ENCODE results near the gene ENTPD1.

The ENTPD1 gene

GRCh38 chr10:95833042-95833610 is 77.2 kb downstream of the ENTPD1 start:
- no peak for DNase-seq

GRCh38 chr10:95834406-95834805 is 78.4 kb downstream of the ENTPD1 start:
- no peak for DNase-seq

GRCh38 chr10:95835149-95835860 is 79.3 kb downstream of the ENTPD1 start:
- DNase-seq = no peak

GRCh38 chr10:95835911-95836310 is 79.9 kb downstream of the ENTPD1 start:
- DNase-seq = no peak

GRCh38 chr10:95836610-95837355 is 80.8 kb downstream of the ENTPD1 start:
- DNase-seq = no peak

DNA sequence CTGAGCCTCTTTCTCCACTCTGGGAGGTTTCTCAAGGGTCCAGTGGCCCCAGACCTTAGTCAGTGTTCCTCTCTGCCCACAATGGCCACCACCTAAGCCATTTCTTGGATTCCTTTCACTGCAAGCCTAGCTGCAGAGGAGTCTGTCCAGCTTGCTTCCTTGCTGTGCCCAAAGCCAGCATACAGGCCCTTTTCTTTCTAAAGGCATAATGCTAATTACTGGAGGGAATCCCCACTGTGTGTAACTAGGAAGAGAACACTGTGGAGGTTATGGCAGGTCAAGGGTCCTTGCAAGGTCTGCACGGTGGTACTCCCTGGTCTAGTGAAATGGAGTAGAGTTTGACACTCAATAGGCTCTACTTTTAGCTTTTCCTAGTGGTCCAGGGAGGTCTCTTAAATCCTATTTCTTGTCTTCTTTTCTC is 81.4 kb downstream of the ENTPD1 start:
- DNase-seq = no peak

DNA sequence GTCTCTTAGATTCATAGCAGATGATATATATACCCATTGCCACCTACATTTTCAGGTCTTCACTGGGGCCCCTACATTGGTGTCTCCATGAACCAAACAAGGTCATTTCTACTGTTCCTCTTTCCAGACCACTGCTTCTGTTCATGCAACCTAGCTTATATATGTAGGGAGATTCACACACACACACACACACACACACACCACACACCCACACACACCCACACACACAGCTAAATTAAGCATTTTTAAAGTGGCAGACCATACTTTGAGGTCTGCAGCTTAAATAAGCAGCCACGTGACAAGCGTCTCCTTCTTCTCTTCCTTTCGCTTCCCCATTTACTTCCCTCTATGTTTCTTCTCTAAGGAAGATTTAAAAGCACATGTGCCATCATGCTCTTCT is 81.8 kb downstream of the ENTPD1 start:
- DNase-seq = no peak

DNA sequence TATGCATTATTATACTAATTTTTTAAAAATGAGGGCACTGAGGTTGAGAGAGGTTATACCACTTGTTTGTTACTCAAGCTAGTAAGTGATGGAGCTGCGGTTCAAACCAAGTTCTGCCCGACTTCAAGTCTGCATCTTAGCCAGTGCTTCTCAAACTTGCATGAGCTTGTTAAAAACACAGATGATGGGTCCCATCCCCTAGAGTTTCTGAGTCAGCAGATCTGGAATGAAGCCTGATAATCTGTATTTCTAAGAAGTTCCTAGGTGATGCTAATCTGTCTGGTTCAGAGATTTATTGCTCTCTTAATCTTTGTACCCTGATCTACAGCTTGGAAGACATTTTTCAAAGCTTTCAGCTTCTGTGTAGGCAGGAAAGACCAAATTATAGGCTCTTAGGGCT is 84.2 kb downstream of the ENTPD1 start:
- no peak for DNase-seq

- DNase-seq = no peak
These were observed 84.7 kb downstream of the ENTPD1 start for GRCh38 chr10:95840681-95841080.

- DNase-seq = no peak
These were observed 85.9 kb downstream of the ENTPD1 start for GRCh38 chr10:95841661-95842498.

DNA sequence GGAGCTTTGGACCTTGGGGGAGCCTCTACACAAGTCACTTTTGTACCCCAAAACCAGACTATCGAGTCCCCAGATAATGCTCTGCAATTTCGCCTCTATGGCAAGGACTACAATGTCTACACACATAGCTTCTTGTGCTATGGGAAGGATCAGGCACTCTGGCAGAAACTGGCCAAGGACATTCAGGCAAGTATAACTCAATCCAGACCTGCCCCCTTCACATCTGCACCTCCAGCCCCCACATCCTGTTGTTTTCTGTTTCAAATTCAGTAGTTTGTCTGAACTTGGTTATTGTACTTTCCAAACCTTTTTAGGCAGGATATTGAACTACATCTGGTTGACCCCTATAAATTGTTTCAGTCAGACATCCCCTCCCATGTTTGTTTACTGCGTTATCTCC is 89.4 kb downstream of the ENTPD1 start:
- DNase-seq = no peak

DNA sequence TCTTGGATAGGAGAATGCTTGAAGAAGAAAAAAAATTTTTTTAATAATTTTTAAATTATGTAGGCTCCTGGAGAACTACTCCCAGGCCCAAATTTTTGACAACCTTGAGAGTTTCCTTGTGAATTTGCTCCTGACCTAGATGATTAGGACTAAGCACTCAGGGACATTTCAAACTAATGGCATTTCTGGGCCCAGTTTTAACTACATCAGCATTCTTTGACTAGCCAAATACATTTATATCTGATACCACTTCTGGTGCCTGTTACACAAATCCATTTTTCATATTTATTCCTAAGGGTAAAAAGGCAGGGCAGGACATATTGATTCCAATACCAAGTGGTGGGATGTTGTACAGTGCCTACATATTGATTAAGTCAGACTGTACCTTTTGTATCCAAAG is 91.0 kb downstream of the ENTPD1 start:
- DNase-seq = no peak

- DNase-seq = no peak
These were observed 92.9 kb downstream of the ENTPD1 start for GRCh38 chr10:95848841-95849240.

DNA sequence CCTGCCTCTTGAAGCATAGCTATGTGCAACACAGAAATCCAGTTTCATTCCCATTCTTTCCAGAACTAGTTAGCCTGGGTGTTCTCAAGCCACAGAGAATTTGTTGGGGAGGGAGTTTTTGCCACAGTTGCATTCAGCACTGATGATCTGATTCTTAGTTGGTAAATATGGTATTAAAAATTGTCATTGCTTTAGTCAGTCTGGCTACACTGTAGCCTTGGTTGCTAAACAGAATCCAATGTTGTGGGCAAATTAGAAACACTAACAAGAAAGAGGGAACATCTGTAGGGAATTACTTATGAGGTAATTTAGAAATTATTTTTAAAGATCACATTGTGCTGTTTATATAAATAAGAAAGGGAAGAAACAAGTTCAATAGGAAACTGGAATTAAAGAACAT is 94.8 kb downstream of the ENTPD1 start:
- DNase-seq = no peak

DNA sequence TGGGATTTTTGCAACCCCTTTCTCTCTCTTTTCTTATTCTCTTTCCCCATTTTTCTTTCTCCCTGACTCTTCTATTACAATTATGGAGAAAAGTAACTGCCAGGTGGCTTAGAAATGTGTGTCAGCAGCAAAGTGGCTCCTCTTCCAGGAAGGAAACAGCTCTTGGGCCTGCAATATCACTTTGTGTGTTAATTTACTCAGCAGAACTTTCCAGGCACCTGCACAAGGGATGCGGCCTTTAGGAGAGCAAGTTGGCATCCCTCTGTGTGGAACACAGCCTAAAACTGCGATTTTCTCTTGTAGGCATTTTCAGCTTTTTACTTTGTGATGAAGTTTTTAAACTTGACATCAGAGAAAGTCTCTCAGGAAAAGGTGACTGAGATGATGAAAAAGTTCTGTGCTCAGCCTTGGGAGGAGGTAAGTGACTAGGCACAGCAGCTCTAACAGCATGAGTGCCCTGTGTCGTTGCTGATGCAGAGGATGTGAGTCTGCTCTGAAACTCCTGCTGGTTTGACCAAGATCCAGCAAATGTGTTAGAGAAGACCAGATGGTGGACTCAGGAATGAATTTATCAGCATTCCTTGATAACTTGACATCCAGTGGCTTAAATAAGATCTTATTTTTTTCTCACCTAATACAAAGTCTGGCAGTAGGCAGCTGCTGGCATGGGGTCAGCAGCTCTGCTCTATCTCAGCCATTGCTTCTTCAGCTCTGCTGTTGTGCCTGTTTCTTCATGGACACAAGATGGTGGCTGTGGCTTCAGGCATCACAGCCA is 104.4 kb downstream of the ENTPD1 start:
- no peak for DNase-seq

DNA sequence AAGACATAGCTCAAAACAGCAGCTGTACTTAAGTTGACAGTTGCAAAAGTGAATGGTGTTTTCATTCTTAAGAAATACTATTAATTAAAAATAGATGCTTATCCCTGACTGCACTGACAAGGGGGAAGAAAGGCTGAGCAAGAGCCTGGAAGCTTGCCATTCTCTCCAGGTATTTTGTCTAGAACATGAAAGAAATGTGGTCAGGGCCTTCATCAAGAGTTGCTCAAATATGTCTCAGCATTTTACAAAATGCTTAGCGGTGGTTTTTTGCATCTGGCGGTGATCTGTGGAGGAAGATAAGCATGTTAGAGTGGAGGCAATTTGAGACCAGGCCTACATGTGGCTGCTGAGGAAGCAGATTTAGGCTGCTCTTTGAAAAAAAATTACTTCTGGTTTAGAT is 105.4 kb downstream of the ENTPD1 start:
- no peak for DNase-seq

GRCh38 chr10:95864906-95865813 is 109.2 kb downstream of the ENTPD1 start:
- peak; percentile 52 for DNase-seq

- DNase-seq = no peak
These were observed 110.0 kb downstream of the ENTPD1 start for GRCh38 chr10:95865814-95866466.

- DNase-seq = no peak
These were observed 110.5 kb downstream of the ENTPD1 start for GRCh38 chr10:95866467-95866842.

GRCh38 chr10:95867866-95868265 is 111.9 kb downstream of the ENTPD1 start:
- no peak for DNase-seq

All from femur (tissue), 1 donor.